HG03354 (cell line): ENCODE results near the gene FTO.
A peak's percentile ranks its signal among the peaks of the same experiment; 100 is the strongest.
"Not testable (repeated sequence)": the region's sequence is repeated elsewhere in the genome, so short reads cannot be mapped to it uniquely, and the experiment has no call there.

Source experiments
- ATAC-seq: cut with Tn5 transposase; IDR thresholded peaks from one replicate; pipeline ENCODE4 v1.9.1; 2021; ENCODE audit warnings: mild to moderate bottlenecking; ENCODE audit not compliant: unreplicated experiment, poor library complexity, severe bottlenecking

FTO gene

DNA sequence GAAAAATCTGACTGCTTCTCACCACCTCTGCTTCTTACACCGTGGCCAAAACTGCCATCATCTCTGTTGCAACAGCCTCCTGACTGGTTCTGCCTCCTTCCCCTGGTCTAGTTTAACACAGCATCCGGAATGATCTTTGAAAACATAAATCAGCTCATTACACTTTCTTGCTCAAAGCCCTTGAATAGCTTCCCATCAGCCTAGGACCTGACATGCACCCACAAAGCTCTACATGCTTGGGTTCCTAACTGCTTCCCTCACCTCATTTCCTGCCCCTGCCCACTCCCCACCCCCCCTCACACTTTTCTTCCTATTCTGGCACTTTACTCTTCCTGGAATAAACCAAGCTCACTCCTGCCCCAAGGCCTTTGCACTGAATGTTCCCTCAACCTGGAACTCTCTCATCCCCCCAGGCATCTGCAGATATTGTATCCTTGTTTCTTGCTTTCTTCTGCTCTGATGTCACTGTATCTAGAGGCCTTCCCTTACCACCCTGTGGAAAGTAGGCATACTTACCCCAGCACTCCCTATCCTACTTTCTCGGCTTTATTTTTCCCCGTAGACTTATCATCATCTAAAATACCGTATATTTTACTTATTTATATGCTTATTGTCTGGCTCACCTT is 112.4 kb downstream of the FTO start:
- no peak for ATAC-seq

DNA sequence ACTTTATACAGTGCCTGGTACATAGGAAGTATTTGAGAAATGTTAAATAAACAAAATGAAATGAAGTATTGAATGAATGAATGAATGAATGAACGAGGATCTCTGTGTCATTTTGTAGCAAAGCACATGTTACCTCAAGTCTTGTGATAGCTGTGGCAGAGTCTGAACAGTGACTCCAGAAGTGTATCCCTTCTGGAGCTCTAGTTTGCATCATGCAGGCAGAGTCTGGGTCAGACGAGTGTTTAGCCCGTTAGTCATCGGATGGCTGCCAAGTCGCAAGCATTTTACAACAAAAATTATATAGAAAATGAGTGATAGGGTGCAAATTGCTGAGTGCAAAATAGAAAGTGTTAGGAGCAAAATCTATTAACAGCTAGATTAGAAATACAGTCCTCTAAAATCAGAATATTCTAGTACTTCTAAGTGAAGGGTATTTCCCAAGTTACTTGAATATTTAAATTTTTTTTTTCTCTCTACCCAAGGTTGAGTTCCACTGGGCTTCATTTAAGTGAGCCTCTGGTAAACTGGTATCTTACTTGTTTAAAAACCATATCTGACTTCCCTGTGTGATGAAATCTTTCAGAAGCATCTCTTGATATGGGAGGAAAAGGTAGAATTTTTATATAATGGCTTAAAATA is 113.3 kb downstream of the FTO start:
- ATAC-seq = no peak

DNA sequence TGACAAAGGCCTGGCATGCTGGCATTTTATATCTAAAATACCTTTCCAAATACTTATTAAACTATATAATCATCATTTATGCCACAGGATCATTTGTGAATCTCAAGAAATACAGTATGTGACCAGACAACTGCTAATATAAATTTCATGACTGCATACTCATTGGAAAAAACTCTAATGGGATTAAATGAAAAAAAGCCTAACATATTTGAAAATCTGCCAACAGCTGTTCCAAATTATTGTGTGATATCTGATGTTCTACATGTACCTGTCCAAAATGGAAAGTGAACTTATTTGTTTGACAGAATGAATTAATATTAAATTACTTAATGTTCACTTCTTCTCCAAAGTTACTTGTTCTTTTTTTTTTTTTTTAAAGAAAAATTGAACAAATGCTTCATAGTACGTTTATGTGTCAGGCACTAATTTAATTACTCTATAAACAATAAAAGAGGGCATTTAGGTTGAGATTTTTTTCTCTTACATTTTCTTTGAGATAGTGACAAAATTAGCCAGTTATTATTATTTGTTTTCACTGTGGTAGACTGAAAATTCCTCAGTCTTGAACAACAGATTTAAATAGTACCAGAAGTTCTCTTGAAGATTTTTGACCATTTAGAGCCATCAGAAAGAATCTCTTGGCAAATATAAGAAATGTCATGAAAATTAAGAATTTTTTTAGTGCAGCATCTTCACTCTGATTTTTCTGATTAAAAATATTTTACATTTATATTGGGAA is 114.0 kb downstream of the FTO start:
- no peak for ATAC-seq

DNA sequence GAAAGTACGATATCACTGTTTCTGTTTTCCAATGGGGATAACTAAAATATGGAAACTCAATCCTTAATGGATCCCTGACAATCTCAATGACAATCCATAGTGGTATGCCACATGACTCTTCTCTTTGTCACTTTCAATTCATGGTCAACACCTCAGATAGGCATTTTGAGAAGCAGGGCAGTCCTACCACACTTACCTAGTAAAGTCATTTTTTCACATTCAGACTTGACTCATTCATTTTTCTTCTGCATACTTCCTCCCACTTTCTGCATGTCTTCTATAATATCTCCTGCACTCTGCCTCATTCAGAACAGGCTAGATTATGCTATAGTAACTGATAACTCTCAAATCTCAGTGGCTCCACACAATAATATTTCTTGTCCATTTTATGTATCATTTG is 117.5 kb downstream of the FTO start:
- no peak for ATAC-seq

DNA sequence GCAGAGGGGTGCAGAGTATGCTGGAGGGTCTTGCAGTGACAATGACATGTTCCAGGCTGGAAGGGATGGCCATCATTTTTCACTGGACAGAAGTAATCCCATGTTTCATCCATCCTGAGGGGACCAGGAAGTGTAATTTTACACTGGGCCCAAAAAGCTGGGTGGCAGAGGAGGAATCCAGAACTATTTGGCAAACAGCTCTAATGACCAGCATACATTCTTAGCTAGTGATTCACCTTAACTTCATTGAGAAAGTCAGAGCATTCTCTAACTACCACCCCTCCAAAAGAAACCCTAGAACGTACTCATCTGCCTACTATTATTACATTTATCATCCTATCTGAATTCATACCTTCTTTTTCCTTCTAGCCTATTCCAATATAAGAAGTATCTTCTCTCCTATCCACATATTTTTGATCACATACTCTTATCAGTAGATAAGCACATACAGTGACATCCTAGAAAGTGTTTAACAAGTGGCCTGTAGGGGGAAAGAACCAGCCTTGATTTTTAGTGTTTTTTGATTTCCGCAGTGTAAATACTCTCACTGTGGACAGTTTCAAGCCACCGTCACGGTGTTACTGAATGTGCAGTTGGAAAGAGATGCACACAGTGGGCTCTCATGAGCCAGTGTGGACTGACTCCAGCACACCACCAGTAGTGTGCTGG is 118.1 kb downstream of the FTO start:
- ATAC-seq = no peak

DNA sequence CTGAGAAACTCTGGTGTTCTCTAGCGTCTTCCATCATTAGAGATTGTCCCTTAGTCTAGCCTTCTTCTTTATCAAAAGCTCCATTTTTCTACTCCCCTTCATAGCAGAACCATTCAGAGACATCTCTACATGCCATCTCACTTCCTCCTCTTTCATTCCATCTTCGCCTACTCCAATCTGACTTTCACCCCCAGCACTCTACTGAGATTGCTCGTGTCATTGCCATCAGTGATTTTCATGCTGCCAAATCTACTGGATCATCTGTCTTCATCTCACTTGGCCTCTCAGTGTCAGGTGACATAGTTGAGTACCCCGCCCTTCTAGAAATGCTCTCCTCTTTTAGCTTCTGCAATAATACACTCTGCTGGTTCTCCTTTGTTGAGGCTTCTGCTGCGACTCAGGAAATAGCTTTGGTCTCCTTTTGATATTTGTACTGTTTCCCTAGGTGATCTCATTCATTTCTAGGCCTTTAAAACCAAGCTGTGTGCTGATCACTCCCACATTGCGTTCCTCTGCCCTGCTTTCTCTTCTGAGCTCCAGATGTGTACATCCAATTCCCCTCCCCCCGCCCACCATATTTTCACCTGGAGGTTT is 119.1 kb downstream of the FTO start:
- no peak for ATAC-seq

DNA sequence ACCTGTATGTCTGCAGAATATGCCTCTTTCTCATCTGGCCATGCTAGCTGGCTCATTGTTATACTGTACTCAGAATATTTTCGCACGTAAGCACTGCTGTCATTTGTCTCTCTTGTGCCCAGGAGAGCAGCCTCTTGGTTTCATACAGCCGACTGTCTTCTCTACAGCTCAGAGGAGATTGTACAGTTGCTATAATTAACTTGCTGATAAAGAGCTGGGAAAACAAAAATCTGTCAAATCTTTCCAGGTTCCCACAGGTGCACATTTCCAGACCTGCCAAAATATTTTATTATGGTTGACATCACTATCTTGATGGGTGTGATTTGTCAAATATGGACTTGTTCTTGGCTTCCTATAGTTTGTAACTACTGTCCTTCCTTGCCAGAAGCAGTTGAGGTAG is 122.7 kb downstream of the FTO start:
- ATAC-seq = no peak

DNA sequence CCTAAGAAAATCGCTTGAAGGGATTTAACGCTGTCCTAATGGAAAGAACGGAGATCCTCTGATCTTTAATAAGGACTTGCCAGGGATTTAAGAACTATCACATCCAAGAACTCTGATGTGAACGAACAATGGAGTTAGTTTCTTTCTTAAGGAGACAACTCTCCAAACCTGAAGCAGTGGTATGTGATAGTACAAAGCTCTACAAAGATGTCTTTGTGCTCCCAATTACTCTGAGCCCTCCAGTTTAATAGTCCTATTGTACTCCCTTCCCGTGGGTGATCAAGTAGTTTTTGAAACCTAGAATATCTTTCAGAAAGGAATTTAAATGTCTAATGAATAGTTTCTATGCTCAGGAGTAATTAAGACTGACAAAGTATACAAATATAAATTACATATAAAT is 123.8 kb downstream of the FTO start:
- no peak for ATAC-seq

DNA sequence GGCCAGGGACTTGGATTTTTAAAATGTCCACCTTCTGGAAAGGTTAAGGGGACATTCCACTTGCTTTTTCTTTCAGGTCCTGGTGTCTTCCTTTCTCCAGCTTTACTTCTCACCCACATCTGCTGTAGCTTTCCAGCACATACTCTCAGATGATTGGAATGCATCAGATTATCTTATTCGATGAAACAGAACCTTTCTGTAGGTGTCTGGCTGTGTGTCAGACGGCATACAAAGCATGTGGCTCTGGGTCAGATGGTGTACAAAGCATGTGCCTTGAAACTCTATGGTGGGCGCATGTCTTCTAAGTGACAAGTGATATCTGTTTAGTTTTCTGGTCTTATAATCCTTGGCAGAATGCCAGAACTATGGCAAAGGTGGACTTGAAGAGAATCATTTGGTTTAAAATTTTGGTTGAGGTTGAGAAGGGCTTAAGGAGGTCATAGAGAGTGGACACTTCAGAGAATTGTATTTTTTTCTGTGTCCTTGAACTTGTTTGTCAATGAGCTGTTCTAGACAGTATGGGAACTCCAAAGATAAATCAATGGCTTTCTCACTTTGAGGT is 125.3 kb downstream of the FTO start:
- no peak for ATAC-seq

DNA sequence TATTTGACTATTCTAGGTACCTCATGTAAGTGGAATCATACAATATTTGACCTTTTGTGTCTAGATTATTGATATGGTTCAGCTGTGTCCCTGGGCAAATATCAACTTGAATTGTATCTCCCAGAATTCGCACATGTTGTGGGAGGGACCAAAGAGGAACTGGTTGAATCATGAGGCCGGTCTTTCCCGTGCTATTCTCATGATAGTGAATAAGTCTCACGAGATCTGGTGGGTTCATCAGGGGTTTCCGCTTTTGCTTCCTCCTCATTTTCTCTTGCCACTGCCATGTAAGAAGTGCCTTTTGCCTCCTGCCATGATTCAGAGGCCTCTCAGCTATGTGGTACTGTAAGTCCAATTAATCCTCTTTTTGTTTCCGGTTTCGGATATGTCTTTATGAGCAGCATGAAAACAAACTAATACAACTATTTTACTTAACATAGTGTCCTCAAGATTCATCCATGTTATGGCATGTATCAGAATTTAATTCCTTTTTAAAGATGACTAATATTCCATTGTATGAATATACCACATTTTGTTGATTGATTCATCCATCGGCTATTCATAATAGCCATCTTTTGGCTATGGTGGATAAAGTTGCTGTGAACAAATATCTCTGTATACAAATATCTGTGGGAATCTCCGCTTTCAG is 129.1 kb downstream of the FTO start:
- no peak for ATAC-seq

DNA sequence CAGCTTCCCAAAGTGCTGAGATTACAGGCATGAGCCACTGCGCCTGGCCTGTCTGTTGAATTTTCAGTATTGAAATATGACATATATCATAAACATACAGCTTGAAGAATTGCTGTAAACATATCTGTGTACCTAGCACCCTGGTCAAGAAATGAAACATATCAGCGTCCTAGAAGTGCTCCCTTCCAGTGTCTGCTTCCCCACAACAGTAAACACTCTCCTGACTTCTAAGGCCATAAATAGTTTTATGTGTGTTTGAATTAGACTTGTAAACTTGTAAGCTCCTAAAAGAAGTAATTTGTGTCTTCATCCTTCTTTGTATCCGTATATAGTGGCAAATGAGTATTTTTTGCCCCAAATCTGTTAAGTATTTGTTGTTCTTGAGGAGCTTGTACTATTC is 132.2 kb downstream of the FTO start:
- ATAC-seq = no peak

DNA sequence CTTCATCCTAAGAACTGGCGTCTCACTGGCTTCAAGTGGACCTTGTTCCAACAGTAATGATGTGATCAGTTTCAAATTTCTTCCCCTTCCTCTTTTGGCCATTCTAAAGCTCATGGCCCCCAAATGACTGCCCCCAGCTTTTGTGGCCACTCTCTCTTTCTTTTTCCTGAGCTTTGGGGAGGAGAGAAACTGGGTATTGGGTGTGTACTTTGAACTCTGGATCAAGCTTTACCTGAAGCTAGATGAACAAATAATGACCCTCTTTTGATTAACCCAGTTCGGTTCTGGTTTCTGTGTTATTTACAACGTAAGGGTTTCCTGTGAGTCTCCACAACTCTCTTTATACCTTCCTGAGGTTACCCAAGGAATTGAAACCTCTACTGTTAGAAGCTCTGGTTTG is 132.7 kb downstream of the FTO start:
- ATAC-seq = no peak

DNA sequence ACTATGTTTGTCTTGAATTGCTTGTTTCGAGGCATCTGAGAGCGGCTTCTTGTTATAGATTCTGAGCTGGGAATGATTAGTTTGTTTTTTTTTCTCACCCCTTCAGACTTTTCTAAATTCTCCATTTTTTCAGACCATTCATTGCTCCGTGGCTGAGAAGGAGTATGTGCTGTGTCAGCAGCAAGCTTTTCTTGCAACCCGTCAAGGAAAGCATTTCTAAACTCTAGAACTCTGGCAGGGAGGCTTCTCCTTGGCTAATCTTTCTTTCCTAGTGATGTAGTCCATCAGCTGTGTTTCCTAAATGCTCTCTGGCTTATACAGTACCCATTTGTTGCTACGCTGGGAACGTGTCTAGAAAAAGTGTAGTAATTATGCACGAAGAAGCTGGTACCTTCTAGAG is 133.5 kb downstream of the FTO start:
- no peak for ATAC-seq

DNA sequence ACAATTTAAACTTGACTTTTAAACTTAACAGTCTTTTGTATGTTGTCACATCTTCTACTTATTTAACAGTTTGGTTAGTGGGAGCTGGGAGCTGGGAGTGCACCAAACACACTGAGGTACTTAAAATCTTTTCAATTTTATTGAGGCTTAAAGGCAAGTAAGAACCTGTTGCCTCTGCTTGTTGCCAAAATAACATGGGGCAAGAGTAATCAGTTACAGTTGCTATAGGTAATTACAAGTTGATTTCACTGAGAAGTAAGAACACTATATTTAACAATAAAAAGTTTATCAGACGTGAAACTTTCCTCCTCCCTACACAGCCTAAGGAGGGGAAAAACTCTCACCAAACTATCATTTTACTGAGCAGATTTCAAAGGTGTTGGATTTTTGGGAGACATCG is 135.2 kb downstream of the FTO start:
- ATAC-seq = no peak

DNA sequence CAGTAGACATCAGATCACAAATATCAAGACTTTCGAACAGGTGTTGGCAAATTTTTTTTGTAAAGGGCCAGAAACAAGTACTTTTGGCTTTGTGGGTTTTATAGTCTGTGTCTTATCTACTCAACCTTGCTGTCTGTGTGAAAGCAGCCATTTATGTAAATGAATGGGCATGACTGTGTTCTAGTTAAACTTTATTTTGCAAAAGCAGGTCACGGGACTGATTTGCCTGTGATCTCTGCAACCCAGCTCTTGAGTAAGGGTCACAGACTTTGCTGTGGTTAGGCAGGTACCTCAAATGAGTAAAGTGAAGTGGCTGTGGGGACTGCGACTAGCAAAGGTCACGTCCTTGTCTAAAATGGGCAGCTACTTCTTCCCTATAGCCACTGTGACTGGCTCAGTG is 136.5 kb downstream of the FTO start:
- ATAC-seq = peak; percentile 97

DNA sequence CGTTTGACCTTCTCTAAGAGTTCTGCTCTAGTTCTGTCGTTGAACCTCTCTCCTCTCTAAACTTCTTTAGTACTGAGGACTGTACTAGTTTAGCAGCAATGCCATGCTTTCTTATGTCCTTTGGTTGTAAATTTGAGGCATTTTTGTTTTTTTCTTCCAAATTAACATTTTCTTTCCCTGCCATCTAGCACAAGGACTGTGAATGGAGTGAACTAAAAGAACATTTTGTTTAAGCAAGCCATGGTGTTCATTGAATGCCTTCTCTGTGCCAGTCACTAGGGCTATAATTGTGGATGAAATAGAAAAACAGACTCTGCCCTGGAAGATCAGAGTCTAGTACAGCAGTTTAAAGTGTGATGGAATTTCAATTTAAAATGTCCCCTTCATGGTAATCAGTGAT is 137.9 kb downstream of the FTO start:
- no peak for ATAC-seq

DNA sequence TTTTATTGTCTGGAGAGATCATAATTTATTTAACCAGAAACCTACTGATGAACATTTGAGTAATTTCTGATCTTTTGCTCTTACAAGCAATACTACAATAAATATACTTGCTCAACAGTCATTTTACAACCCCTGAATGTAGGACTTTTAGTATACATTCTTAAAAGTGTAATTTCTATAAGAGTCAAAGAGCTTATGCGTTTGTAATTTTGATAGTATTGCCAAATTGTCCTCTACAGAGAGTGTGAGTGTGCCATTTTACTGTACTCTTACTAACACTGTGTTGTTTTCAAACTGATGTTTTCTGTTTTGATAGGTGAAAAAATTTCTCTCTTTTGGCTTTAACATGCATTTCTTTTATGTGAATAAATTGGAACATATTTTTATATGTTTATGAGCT is 139.1 kb downstream of the FTO start:
- no peak for ATAC-seq

DNA sequence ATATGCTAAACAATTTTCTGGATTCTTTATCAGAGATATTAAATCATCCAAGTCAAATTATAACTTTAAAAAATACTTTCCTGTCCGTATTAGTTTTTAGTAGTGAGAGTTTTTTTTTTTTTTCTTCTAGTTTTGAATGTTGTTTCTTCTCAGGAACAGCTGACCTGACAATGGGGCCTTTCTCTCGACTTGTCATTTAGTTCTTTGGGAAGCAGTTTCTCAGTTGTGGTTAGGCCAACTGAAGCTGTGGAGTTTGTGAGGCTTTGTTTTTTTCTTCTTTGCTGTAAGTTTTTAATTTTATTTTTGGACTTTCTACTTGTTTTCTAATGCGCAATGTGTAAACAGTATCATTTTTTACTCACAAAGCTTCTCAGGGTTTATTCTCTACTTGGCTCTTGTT is 140.8 kb downstream of the FTO start:
- no peak for ATAC-seq

DNA sequence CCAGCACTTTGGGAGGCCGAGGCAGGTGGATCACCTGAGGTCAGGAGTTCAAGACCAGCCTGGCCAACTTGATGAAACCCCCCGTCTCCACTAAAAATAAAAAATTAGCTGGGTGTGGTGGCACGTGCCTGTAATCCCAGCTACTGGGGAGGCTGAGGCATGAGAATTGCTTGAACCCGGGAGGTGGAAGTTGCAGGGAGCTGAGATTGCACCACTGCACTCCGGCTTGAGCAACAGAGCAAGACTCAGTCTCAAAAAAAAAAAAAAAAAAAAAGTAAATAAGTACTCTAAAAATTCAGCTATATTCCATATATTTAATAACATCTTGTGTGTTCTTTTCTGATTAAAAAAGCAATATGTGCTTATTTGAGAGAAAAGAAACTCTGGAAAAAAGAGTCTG is 142.6 kb downstream of the FTO start:
- ATAC-seq = not testable (repeated sequence)

DNA sequence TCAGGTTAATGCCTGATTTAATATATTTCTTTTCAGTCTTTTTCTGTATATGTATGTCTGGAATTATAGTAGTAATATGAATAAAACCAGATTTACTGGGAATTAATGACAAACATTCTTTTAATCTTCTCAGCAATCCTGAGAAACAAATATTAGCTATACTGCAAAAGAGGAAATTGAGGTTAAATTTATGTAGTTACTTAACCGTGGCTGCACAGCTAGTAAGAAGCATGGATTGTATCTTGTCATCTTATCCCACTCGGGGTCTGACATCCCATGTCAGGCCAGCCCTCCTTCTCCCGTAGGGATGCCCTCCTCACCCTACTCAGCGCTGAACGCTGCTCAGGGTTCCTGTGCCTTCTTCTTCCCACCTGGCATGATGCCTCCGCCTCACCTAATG is 143.0 kb downstream of the FTO start:
- no peak for ATAC-seq
